Measurements from ENCODE around the gene FSTL4.

DNA sequence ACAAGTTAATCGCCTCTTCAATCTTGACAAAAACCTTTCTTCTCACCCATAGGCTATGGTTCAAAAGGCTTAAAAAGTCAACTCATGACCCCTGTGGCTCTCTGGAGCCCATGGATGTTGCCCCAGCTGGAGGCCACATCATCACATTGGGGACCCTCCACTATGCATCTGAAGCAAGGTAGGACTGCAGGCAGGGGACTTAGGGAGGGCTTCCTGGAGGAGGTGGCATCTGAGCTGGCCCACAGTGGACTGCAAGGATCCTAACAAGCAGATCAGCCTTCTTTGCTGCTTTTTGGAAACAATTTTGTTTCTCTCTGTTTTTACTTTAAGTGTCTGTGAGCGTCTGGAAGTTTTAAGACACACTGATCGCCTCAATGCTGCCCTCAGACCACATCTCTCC lies 325.9 kb downstream of the FSTL4 start:
- TF ChIP-seq, protein P1, sequence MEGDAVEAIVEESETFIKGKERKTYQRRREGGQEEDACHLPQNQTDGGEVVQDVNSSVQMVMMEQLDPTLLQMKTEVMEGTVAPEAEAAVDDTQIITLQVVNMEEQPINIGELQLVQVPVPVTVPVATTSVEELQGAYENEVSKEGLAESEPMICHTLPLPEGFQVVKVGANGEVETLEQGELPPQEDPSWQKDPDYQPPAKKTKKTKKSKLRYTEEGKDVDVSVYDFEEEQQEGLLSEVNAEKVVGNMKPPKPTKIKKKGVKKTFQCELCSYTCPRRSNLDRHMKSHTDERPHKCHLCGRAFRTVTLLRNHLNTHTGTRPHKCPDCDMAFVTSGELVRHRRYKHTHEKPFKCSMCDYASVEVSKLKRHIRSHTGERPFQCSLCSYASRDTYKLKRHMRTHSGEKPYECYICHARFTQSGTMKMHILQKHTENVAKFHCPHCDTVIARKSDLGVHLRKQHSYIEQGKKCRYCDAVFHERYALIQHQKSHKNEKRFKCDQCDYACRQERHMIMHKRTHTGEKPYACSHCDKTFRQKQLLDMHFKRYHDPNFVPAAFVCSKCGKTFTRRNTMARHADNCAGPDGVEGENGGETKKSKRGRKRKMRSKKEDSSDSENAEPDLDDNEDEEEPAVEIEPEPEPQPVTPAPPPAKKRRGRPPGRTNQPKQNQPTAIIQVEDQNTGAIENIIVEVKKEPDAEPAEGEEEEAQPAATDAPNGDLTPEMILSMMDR (optimal IDR thresholded peaks at IDR 0.05 in 1 of 3, IDR thresholded peaks at IDR 0.05 in 1 of 3, conservative IDR thresholded peaks at IDR 0.05 in 1 of 3; ENCODE audit: extremely low read depth in 1 of 3, insufficient read depth in 2 of 3, low read length in 3 of 3): no peak
- TF ChIP-seq EZH2 (IDR thresholded peaks at IDR 0.05; ENCODE audit: low read length): no peak

Data from keratinocyte (primary cell).